NCI-H2171 treated with DMSO at 0.1 percent for 48 hours (cell line): ENCODE data around the gene FBXO8.
"Not testable (repeated sequence)": the region's sequence is repeated elsewhere in the genome, so short reads cannot be mapped to it uniquely, and the experiment has no call there.

Experiments
- DNase-seq: peaks from one replicate; lab custom pipeline; 2025; lab: John Stamatoyannopoulos, UW

Gene FBXO8

GRCh38 chr4:174282836-174283506, 496 bp downstream of the FBXO8 start:
- DNase-seq: peak; percentile 82

GRCh38 chr4:174281901-174282300, 1.6 kb downstream of the FBXO8 start:
- DNase-seq: no peak

DNA sequence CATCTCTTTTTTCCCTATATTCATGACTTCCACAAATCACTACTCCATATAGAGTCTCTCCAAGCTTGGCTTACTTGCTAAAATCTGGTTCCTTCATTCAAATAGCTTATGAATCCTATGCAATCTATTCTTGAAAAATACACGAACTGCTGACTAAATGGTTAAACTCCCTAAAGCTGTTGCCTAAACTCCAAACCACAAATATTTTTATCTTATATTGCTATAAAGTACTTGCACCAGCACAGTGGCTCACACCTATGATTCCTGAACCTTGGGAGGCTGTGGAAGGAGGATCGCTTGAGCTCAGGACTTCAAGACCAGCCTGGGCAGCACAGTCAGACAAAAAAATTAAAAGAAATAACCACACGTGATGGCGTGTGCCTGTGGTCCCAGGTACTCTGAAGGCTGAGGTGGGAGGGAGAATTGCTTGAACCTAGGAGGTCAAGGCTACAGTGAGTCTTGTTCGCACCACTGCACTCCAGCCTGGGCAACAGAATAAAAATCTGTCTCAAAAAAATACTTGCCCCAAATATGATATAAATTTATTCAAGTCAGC, 2.2 kb downstream of the FBXO8 start:
- DNase-seq: no peak

GRCh38 chr4:174279433-174280155, 3.9 kb downstream of the FBXO8 start:
- DNase-seq: no peak

GRCh38 chr4:174278467-174278866, 5.0 kb downstream of the FBXO8 start:
- DNase-seq: no peak

DNA sequence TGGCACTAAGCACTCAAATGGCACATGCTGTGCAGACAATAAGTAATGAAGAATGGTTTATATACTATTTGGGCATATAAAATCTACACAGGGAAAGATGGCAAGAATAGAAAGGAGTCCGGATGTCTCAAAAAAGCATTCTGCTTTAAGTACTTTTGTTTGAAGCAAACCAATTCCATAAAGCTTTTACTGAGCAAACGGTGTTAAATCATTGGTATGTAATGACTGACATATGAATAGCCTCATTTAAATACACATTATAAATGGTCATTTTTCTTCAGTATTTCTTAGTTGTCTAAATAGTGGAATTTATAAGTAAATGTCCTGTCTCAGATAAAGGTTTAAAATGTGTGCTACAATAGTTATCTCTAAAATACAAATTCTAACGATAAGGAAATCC, 6.0 kb downstream of the FBXO8 start:
- DNase-seq: no peak

DNA sequence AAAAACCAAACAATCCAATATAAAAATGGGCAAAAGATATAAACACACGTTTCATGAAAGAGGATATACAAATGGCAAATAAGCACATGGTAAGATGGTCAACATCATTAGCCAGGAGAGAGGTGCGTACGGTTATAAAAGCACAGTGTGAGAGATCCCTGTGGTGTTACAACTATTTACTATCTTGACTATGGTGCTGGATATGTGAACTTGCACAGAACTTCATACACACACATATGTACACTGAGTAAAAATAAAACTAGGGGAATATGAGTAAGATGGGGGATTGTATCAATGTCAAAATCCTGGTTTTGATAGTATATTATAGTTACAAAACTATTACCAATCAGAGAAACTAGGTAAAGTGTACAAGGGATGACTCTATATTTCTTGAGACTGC, 8.4 kb downstream of the FBXO8 start:
- DNase-seq: no peak

- no peak for DNase-seq
These were observed 9.0 kb downstream of the FBXO8 start for GRCh38 chr4:174274436-174274835.

- peak; percentile 62 for DNase-seq
These were observed 9.5 kb downstream of the FBXO8 start for GRCh38 chr4:174273930-174274329.

GRCh38 chr4:174266416-174266815, 17.1 kb downstream of the FBXO8 start:
- DNase-seq: peak; percentile 27

DNA sequence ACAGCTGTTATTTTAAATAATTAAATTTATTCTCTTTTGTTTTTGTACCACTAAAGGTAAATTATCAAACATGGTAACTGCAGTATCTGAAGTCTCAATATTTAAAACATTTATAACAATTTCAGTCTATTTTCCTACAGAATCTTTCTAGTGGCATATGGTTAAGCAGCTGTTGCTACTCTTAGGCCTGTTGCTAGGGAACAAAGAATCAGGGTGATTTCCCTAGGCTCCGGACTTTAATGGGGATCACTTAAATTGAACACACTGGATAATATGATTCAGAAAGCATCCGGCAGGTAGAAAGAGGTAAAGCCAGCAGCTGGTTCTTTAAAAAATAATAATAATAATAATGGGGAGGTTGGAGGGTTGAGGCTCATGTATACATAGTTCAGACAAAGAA, 17.6 kb downstream of the FBXO8 start:
- DNase-seq: peak; percentile 75

- no peak for DNase-seq
These were observed 20.1 kb downstream of the FBXO8 start for GRCh38 chr4:174263445-174263736.

DNA sequence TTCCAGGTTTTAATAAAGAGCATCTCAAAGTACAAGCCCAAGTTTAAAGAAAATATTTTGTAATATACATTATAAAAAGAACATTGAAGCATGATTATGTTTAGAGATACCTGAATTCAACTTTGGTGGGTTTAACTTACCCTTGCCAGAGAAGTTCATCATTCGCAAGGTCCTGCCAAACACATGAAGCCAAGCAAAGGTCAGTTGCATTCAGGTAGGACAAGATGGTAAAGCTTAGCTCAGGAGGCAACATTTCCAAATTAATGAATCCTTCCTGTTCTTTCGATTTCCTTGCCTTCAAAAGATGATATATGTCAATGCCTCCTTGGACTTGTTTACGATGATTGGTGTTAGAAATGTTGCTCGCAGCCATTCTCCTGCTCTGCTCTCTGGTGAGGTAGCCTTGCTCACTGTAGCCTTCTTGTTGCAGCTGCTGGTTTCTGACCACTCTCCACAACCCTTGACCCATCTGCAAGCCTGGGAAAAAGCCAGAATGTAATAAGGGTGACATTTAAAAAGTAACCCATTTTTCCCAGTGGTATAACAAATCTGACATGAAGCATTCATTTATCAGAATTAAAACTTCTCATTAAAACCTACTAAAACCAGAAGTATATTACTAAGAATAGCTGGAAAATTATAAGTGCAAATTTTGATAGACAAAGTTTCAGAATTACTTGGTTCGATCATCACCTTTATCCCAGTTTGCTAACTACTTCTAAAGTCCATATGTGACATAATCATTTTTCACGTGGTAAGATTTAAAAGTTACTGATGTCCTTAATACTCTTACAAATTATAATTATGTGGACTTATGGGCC, 20.6 kb downstream of the FBXO8 start:
- DNase-seq: no peak

DNA sequence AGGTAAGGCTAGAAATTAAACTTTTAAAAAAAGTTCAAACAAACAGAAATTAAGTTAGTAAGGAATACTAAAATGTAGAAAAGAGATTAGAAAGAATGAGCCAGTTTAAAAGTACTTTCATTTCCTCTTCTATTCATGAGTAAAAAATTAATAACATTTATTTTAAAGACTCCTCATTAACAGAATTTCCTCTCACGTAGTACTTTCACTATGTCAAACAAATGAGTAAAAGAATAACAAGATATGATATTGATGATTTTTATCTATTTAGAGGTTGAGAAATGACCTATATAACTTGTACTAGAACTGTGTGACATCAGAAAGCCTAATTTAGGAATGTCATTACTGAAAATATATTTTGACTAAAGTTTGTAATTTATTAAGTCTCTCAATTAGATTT, 22.0 kb downstream of the FBXO8 start:
- DNase-seq: not testable (repeated sequence)

DNA sequence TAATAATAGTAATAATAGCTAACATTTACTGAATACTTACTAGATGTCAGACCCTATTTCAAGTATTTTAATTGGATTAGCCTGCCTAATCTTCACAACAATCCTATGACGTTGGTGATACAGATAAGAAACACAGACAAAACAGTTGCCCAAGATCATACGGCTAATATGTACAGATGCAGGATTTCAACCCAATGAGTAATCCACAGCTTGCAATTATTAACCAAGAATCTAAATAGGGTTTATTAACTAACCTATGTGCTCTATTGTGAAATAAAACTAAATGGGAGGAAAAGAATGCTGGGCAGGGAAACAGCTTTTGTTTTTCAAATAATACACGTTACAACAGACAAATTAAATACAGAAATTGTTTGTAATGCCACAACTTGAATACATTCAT, 23.4 kb downstream of the FBXO8 start:
- no peak for DNase-seq

GRCh38 chr4:174259580-174259979, 23.9 kb downstream of the FBXO8 start:
- no peak for DNase-seq

GRCh38 chr4:174256277-174256713, 27.2 kb downstream of the FBXO8 start:
- DNase-seq: no peak

DNA sequence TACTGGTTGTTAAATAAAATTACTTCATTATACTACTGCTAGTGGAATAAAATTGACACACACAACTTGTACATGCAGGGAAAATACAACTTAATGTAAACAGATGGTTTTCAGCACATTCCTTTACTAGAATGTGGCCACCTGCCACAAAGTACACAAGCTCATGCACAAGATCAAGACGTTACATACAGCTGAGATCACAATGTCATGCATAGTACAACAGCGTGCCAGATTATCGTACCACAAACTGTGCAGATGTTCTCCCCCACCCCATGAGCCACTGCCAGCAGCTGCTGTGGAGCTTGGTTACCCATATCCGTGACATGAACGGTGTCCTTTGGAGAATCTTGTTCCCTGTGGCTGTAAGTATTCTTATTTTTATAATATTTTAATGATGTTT, 27.7 kb downstream of the FBXO8 start:
- peak; percentile 54 for DNase-seq

DNA sequence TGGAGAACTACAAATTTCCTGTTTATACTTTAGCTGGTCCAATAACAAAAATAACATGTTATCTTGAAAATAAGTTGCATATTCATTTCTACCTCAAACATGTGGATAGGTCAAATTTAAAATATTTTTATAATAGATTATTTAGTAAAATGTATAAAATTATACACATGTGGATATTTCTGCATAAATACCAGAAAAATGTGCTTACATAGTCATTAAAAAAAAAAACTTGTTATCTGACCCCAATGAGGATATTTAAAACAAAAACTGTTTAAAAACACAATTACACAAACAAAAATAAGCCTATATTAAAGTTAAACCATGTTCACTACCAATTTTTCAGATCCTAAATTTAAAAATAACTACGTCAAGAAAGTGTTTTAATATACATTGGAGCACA, 28.1 kb downstream of the FBXO8 start:
- no peak for DNase-seq

GRCh38 chr4:174254613-174255012, 28.9 kb downstream of the FBXO8 start:
- no peak for DNase-seq

DNA sequence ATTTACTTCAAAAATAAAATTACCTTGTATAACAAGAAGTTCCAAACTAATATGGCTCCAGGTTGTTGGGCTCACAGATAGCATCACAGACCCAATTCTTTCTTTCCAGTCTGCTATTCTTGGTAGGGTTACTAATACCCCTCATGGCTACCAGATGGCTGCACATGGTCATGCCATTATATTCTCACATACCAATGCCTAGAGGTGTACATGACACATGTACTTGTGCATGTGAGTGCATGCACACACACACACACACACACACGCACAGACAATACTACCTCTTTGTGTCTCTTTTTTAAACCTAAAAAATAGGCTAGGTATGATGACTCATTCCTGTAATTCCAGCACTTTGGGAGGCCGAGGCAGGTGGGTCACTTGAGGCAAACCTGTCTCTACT, 31.1 kb downstream of the FBXO8 start:
- DNase-seq: no peak

DNA sequence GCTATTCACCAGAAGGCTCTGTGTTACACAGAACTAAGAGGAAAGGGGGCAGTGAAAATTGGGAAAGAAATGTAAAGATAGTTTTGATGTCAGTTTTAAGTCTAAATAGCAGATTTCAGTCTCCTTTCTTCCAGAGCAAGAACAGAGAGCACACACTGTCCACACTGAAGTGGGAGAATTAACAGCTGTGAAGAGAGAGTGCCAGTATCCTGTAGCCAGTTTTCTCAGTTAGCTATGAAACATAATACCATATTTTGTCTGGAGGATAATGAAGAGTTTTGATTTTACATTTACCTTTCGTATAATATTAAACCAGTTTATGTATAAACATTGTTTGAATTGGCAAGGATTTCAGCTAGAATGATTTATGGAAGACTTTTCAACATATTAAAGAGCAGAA, 35.1 kb downstream of the FBXO8 start:
- no peak for DNase-seq

GRCh38 chr4:174245714-174246113, 37.8 kb downstream of the FBXO8 start:
- no peak for DNase-seq
